Activated CD4-positive, alpha-beta memory T cell treated with anti-CD3 and anti-CD28 coated beads for 36 hours (primary cell): ENCODE data around the gene ZNF853. TPM values are rescaled to one million over a fixed set of nuclear protein-coding genes. Genes with fewer than 3 reads are reported as not detected.
"Not testable (repeated sequence)": the region's sequence is repeated elsewhere in the genome, so short reads cannot be mapped to it uniquely, and the experiment has no call there.

Source experiments
- CTCF ChIA-PET: fragments of 350-600 bp; sonication (Branson Sonifier 250); formaldehyde crosslinking; loops from one replicate; lab custom pipeline; 2021; ENCODE audit warnings: antibody characterized with exemption, inconsistent platforms; lab: Charles Lee
- POLR2A ChIA-PET: fragments of 350-600 bp; sonication (Branson Sonifier 250); formaldehyde crosslinking; loops from one replicate; lab custom pipeline; 2021; ENCODE audit warnings: antibody characterized with exemption; lab: Charles Lee
- DNase-seq: peaks from one replicate; pipeline ENCODE4 v3.0.0-alpha.2; 2020
- H3K27ac Mint-ChIP-seq: one replicate; pipeline ENCODE4 v1.8.0; 2021; ENCODE audit warnings: mixed read lengths
- H3K27me3 Mint-ChIP-seq: one replicate; pipeline ENCODE4 v1.8.0; 2021; ENCODE audit warnings: mixed read lengths
- H3K36me3 Mint-ChIP-seq: one replicate; pipeline ENCODE4 v1.8.0; 2021; ENCODE audit warnings: mixed read lengths
- H3K4me1 Mint-ChIP-seq: one replicate; pipeline ENCODE4 v1.8.0; 2021; ENCODE audit warnings: low read depth, mixed read lengths
- H3K4me3 Mint-ChIP-seq: one replicate; pipeline ENCODE4 v1.8.0; 2021; ENCODE audit warnings: mild to moderate bottlenecking, mixed read lengths
- H3K9me3 Mint-ChIP-seq: one replicate; pipeline ENCODE4 v1.8.0; 2021; ENCODE audit warnings: mixed read lengths
- intact Hi-C: fragments of 100-400 bp; cut with micrococcal nuclease; formaldehyde crosslinking; loops from one replicate; pipeline ENCODE4 v1.15.1; 2023
- total RNA-seq, 2 experiments: library from RNA; stranded (reverse); gene quantifications; one replicate each; pipeline ENCODE4 v1.2.3, GENCODE V29; 2021

The ZNF853 gene
- total RNA-seq, 2 experiments from 2014 or later, result 0.99 to 1.2 TPM

DNA sequence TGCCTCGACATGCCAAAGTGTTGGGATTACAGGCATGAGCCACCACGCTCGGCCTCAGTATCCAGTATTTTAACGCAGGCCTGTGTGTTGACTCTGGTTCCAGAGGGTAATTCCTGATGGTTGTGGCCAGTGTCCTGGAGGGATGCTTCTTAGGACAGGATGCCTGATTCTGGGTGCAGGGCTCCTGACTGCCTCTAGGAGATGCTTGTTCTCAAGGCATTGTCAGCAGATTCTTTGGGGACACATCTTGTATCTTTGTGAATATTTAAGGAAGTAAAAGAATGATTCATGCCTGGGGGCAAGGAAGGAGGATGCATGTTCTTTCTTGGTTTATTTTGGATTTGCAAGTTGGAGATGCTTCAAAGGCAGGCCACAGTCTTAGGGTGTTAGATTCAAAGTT, 36.0 kb upstream of the ZNF853 start:
- POLR2A ChIA-PET, result no interaction called here

DNA sequence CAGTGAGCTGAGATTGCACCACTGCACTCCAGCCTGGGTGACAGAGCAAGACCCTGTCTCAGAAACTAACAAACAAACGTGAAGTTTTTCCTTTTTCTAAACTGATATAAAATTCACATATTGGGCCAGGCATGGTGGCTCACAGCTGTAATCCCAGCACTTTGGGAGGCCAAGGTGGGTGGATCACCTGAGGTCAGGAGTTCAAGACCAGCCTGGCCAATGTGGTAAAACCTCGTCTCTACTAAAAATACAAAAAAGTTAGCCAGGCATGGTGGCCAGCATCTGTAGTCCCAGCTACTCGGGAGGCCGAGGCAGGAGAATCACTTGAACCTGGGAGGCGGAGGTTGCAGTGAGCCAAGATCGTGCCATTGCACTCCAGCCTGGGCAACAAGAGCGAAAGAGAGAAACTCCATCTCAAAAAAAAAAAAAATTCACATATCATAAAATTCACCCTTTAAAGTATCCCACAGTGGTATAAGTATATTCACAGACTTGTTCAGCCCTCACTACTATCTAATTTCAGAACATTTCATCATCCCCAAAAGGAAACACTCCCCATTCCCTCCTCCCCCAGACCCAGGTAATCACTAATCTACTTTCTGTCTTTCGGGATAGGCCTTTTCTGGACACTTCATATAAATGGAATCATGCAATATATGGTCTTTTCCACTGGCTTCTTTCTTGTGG, 29.5 kb upstream of the ZNF853 start:
- H3K27ac Mint-ChIP-seq, DNase-seq, POLR2A ChIA-PET, intact Hi-C loops, H3K9me3 Mint-ChIP-seq, H3K4me3 Mint-ChIP-seq, H3K27me3 Mint-ChIP-seq: not testable (repeated sequence)
- peaks cover 37% of the 10 kb centered on the region for H3K36me3 Mint-ChIP-seq
- peaks cover 11% of the 10 kb centered on the region for H3K4me1 Mint-ChIP-seq
- CTCF ChIA-PET, result interaction anchor here (1.5 kb wide), 1 partner anchor 70 kb away, joined by 4 read pairs; no protein-coding TSS in a partner anchor

More for the DNA sequence above, 36.0 kb upstream of the ZNF853 start:
- no peak for DNase-seq
- Mint-ChIP-seq H3K9me3 (no peaks in the 10 kb centered on the region), H3K27ac (no peak overlapping the region), H3K4me3 (no peak overlapping the region), H3K36me3 (peaks cover 26% of the 10 kb centered on the region), H3K4me1 (peaks cover 16% of the 10 kb centered on the region), H3K27me3 (no peaks in the 10 kb centered on the region)
- CTCF ChIA-PET, result no interaction called here
- intact Hi-C loops, result no loop called here

GRCh38 chr7:6588566-6588965, 26.8 kb upstream of the ZNF853 start:
- Mint-ChIP-seq H3K27ac (no peak overlapping the region), H3K4me3 (no peak overlapping the region), H3K27me3 (no peaks in the 10 kb centered on the region), H3K36me3 (peaks cover 25% of the 10 kb centered on the region), H3K4me1 (peaks cover 15% of the 10 kb centered on the region), H3K9me3 (no peaks in the 10 kb centered on the region)
- POLR2A ChIA-PET, result no interaction called here
- intact Hi-C loops, result no loop called here
- CTCF ChIA-PET, result interaction anchor here (0.9 to 2.1 kb wide), 4 partner anchors 10 to 732 kb away, joined by 3 to 9 read pairs (median 5); partner anchors contain the start of gene ZDHHC4
- no peak for DNase-seq

- H3K36me3 Mint-ChIP-seq, result peaks cover 25% of the 10 kb centered on the region
Measured at GRCh38 chr7:6589151-6589828, 26.1 kb upstream of the ZNF853 start.

DNA sequence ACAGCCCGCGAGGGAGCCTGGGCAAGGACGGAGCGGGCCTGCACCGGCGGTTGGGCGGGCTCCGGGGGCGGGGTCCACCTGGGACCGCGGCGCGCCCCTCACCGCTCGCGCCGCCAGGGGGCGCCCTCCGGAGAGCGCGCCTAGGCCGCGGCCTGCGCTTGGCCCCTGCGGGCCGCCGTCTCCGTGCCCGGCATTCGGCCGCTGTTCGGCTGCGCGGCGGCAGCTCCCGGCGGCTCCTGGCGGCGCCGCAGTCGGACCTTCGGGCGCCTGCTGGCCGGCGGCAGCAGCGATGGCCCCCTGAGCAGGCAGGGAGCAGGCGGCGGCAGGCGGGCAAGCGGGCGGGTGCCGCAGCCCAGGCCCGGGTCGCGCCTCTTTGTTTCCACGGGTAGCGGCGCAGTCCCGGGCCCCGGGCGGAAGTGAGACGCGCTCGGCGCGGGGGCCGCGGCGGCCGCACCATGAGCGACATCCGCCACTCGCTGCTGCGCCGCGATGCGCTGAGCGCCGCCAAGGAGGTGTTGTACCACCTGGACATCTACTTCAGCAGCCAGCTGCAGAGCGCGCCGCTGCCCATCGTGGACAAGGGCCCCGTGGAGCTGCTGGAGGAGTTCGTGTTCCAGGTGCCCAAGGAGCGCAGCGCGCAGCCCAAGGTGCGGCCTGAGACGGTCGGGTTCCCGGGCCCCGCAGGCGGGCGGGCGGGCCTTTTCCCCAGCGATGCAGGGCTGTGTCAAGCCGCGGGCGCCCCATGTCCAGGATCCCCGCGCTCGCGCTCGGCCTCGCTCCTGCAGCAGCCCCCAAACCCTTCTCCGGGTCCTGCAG, 25.4 kb upstream of the ZNF853 start, which contains the start of gene INTS15:
Gene INTS15 (plus strand): TSS at position 193 of the 816 bp plus-strand sequence. CDS start 263 bp downstream, at position 456.
- Mint-ChIP-seq H3K27me3 (no peaks in the 10 kb centered on the region), H3K36me3 (peaks cover 21% of the 10 kb centered on the region), H3K4me3 (peak within 1 kb of the TSS; percentile 81), H3K27ac (peak within 1 kb of the TSS; percentile 59), H3K9me3 (no peaks in the 10 kb centered on the region), H3K4me1 (peaks cover 16% of the 10 kb centered on the region)
- intact Hi-C loops, result loop anchor here (1.0 to 10.0 kb wide), 3 partner anchors 13 to 115 kb away; partner anchors contain the start of genes ZDHHC4, ZNF12 and ZNF316
- CTCF ChIA-PET, result interaction anchor here (0.6 to 3.1 kb wide), 12 partner anchors 9 to 733 kb away, joined by 3 to 24 read pairs (median 4); partner anchors contain the start of gene ZDHHC4
- DNase-seq, result peak; percentile 84
- POLR2A ChIA-PET, result interaction anchor here (0.8 to 1.4 kb wide), 3 partner anchors 12 to 47 kb away, joined by 3 to 5 read pairs (median 3); partner anchors contain the start of genes ZDHHC4 and ZNF316

More at GRCh38 chr7:6589151-6589828, 26.1 kb upstream of the ZNF853 start:
- Mint-ChIP-seq H3K4me1 (peaks cover 15% of the 10 kb centered on the region), H3K4me3 (peak overlapping the region; percentile 62), H3K27ac (no peak overlapping the region), H3K9me3 (no peaks in the 10 kb centered on the region), H3K27me3 (no peaks in the 10 kb centered on the region)
- intact Hi-C loops, result no loop called here
- ChIA-PET CTCF (interaction anchor here (0.9 to 2.1 kb wide), 7 partner anchors 8 to 732 kb away, joined by 3 to 24 read pairs (median 4); partner anchors contain the start of gene ZDHHC4), POLR2A (interaction anchor here (0.8 to 1.4 kb wide), 3 partner anchors 11 to 48 kb away, joined by 3 to 5 read pairs (median 3); partner anchors contain the start of genes ZDHHC4 and ZNF316)
- DNase-seq, result no peak

- peak overlapping the region; percentile 59 for H3K27ac Mint-ChIP-seq
- H3K9me3 Mint-ChIP-seq, result no peaks in the 10 kb centered on the region
- intact Hi-C loops, result loop anchor here (1.0 to 10.0 kb wide), 3 partner anchors 13 to 114 kb away; partner anchors contain the start of genes ZDHHC4, ZNF12 and ZNF316
- CTCF ChIA-PET, result interaction anchor here (0.6 to 3.1 kb wide), 9 partner anchors 10 to 734 kb away, joined by 3 to 24 read pairs (median 4); partner anchors contain the start of gene ZDHHC4
- no peak for DNase-seq
- H3K4me1 Mint-ChIP-seq, result peaks cover 16% of the 10 kb centered on the region
- H3K27me3 Mint-ChIP-seq, result no peaks in the 10 kb centered on the region
- POLR2A ChIA-PET, result interaction anchor here (0.6 to 1.3 kb wide), 2 partner anchors 13 to 150 kb away, joined by 3 to 5 read pairs; partner anchors contain the start of gene ZDHHC4
- peaks cover 21% of the 10 kb centered on the region for H3K36me3 Mint-ChIP-seq
- peak overlapping the region; percentile 81 for H3K4me3 Mint-ChIP-seq
Measured at GRCh38 chr7:6590645-6591110, 24.7 kb upstream of the ZNF853 start.

DNA sequence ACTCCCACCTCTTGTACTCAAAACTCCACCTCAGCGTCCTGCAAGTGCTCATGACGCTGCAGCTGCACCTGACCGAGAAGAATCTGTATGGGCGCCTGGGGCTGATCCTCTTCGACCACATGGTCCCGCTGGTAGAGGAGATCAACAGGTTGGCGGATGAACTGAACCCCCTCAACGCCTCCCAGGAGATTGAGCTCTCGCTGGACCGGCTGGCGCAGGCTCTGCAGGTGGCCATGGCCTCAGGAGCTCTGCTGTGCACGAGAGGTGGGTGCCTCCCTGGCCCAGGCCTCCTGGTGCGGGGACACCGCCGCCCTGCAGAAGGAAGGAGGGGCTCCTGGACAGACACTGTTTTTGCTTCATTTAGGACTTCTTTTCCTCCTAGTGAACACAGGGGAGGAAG, 15.3 kb upstream of the ZNF853 start:
- ChIA-PET CTCF (no interaction called here), POLR2A (no interaction called here)
- Mint-ChIP-seq H3K4me1 (no peaks in the 10 kb centered on the region), H3K4me3 (no peak overlapping the region), H3K9me3 (no peaks in the 10 kb centered on the region), H3K36me3 (peaks cover 29% of the 10 kb centered on the region), H3K27ac (no peak overlapping the region), H3K27me3 (no peaks in the 10 kb centered on the region)
- intact Hi-C loops, result no loop called here
- no peak for DNase-seq

DNA sequence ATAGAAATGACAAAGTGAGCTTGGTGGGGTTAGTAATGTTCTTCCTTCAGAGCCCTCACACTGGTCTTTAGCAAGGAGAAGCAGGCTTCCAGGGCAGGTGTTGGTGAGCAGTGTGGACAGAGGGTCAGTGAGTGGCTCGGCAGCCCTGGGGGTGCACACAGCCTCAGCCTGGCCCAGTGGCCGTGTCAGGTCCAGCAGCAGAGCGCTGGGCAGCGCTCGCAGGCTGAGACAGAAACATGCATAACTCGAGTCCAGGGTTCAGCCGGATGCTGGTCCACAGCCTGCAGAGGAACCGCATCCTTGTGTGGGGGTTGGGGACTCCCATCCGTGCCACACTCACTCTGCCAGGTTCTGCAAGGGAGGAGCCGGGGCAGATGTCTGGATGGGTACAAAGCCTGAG, 11.0 kb upstream of the ZNF853 start:
- ChIA-PET CTCF (interaction anchor here (0.9 kb wide), 1 partner anchor 17 kb away, joined by 3 read pairs; no protein-coding TSS in a partner anchor), POLR2A (no interaction called here)
- H3K4me1 Mint-ChIP-seq, result no peaks in the 10 kb centered on the region
- no peaks in the 10 kb centered on the region for H3K9me3 Mint-ChIP-seq
- no peak overlapping the region for H3K4me3 Mint-ChIP-seq
- DNase-seq, result no peak
- H3K36me3 Mint-ChIP-seq, result peaks cover 21% of the 10 kb centered on the region
- no peaks in the 10 kb centered on the region for H3K27me3 Mint-ChIP-seq
- H3K27ac Mint-ChIP-seq, result no peak overlapping the region
- intact Hi-C loops, result no loop called here

DNA sequence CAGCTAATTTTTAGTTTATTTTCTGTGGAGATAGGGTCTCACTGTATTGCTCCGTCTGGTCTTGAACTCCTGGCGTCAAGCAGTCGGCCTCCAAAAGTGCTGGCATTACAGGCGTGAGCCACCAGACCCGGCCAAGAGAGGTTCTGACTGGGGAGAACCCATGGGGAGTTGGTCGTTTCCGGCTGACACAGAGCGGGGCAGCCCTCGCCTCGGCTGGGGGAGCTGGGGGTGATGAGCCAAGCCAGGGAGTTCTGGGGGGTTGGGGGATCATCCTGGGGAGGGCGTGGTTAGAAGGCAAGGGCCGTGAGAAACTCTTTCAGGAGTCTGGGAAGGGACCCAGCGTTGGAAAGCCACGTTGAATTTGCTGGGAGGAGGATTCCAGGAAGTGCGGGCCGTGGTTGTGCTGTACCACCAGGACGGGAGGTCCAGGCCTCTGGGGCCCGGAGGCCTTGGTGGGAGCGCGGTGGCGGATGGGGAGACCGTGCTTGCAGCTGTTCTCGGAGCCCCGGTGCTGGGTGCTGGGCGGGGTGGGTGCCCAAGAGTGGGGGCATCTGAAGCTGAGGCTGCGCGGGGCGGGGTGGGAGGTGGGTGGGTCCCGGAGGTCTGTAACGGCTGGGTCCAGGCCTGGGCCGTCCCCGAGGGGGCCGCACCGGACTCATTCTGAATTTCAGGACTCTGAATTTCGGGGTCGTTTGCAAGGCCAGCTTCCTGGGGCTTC, 8.4 kb upstream of the ZNF853 start:
- Mint-ChIP-seq H3K4me1 (no peaks in the 10 kb centered on the region), H3K4me3 (no peak overlapping the region), H3K36me3 (peaks cover 17% of the 10 kb centered on the region), H3K27me3 (no peaks in the 10 kb centered on the region), H3K9me3 (no peaks in the 10 kb centered on the region), H3K27ac (no peak overlapping the region)
- DNase-seq, result no peak
- POLR2A ChIA-PET, result no interaction called here
- intact Hi-C loops, result no loop called here
- CTCF ChIA-PET, result interaction anchor here (1.0 kb wide), 1 partner anchor 80 kb away, joined by 3 read pairs; no protein-coding TSS in a partner anchor

- Mint-ChIP-seq H3K9me3 (no peaks in the 10 kb centered on the region), H3K4me3 (no peak overlapping the region), H3K27ac (no peak overlapping the region), H3K4me1 (no peaks in the 10 kb centered on the region), H3K27me3 (peaks cover 1% of the 10 kb centered on the region), H3K36me3 (peaks cover 14% of the 10 kb centered on the region)
- CTCF ChIA-PET, result interaction anchor here (1.0 kb wide), 1 partner anchor 80 kb away, joined by 3 read pairs; no protein-coding TSS in a partner anchor
- DNase-seq, result no peak
- POLR2A ChIA-PET, result no interaction called here
- intact Hi-C loops, result no loop called here
Measured at GRCh38 chr7:6607651-6608051, 7.8 kb upstream of the ZNF853 start.
